Measurements from ENCODE around the gene NECAB2. TPM values are rescaled to one million over a fixed set of nuclear protein-coding genes. Genes with fewer than 3 reads are reported as not detected.

NECAB2 gene
- total and polyA plus RNA-seq, 2 experiments from 2014 or later: 1.6 to 5.1 TPM

- ATAC-seq (no peak), DNase-seq (ENCODE audit: low spot score) (no peak)
- H3K36me3 Mint-ChIP-seq (ENCODE audit: low read depth): no peaks in the 10 kb centered on the region; the same call in 2 of the 3 replicates
- Histone ChIP-seq H3F3A (replicated peaks; ENCODE audit: low read depth) (no peaks in the 10 kb centered on the region), H3K36me3 (ENCODE audit: insufficient read depth) (no peaks in the 10 kb centered on the region), H3K4me3 (no peak overlapping the region), H3K27me3 (ENCODE audit: insufficient read depth) (peaks cover 13% of the 10 kb centered on the region), H3K9me2 (ENCODE audit: insufficient read depth) (no peaks in the 10 kb centered on the region), H3K4me2 (no peak overlapping the region), H4K20me1 (replicated peaks; ENCODE audit: insufficient read depth) (no peaks in the 10 kb centered on the region), H3K27ac (ENCODE audit: low read depth) (no peak overlapping the region), H3K79me2 (replicated peaks; ENCODE audit: insufficient read depth) (no peaks in the 10 kb centered on the region), H2AFZ (no peak overlapping the region), H3K4me1 (ENCODE audit: insufficient read depth) (no peaks in the 10 kb centered on the region; the same call in 1 of the 2 replicates)
- H3K27ac Mint-ChIP-seq: no peak overlapping the region
- H3K4me1 Mint-ChIP-seq: peaks cover 7% of the 10 kb centered on the region; the same call in 2 of the 3 replicates
- H3K4me3 Mint-ChIP-seq: no peak overlapping the region
- TF ChIP-seq ZNF331 (CRISPR knock-in tag; IDR thresholded peaks at IDR 0.05; ENCODE audit: low read depth) (no peak), POLR2AphosphoS5 (IDR thresholded peaks at IDR 0.05; ENCODE audit: low read depth) (no peak), NANOG (IDR thresholded peaks at IDR 0.05; ENCODE audit: borderline replicate concordance) (no peak), EZH2 (IDR thresholded peaks at IDR 0.05; ENCODE audit: low read depth, unreplicated experiment) (no peak), EZH2phosphoT487 (IDR thresholded peaks at IDR 0.05; ENCODE audit: unreplicated experiment) (no peak), CREB1 (CRISPR knock-in tag; IDR thresholded peaks at IDR 0.05; ENCODE audit: low read depth) (no peak), ZNF462 (CRISPR knock-in tag; IDR thresholded peaks at IDR 0.05) (no peak), JUNB (IDR thresholded peaks at IDR 0.05; ENCODE audit: unreplicated experiment) (no peak), REST (IDR thresholded peaks at IDR 0.05; ENCODE audit: unreplicated experiment) (no peak), ZNF114 (CRISPR knock-in tag; IDR thresholded peaks at IDR 0.05) (no peak), STAT1 (IDR thresholded peaks at IDR 0.05; ENCODE audit: unreplicated experiment) (no peak)
- TF ChIP-seq, protein P1, sequence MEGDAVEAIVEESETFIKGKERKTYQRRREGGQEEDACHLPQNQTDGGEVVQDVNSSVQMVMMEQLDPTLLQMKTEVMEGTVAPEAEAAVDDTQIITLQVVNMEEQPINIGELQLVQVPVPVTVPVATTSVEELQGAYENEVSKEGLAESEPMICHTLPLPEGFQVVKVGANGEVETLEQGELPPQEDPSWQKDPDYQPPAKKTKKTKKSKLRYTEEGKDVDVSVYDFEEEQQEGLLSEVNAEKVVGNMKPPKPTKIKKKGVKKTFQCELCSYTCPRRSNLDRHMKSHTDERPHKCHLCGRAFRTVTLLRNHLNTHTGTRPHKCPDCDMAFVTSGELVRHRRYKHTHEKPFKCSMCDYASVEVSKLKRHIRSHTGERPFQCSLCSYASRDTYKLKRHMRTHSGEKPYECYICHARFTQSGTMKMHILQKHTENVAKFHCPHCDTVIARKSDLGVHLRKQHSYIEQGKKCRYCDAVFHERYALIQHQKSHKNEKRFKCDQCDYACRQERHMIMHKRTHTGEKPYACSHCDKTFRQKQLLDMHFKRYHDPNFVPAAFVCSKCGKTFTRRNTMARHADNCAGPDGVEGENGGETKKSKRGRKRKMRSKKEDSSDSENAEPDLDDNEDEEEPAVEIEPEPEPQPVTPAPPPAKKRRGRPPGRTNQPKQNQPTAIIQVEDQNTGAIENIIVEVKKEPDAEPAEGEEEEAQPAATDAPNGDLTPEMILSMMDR (conservative IDR thresholded peaks at IDR 0.05; ENCODE audit: low read depth in 2 of 2): no peak; a peak in 1 of 4 replicates
- TF ChIP-seq, protein P2, sequence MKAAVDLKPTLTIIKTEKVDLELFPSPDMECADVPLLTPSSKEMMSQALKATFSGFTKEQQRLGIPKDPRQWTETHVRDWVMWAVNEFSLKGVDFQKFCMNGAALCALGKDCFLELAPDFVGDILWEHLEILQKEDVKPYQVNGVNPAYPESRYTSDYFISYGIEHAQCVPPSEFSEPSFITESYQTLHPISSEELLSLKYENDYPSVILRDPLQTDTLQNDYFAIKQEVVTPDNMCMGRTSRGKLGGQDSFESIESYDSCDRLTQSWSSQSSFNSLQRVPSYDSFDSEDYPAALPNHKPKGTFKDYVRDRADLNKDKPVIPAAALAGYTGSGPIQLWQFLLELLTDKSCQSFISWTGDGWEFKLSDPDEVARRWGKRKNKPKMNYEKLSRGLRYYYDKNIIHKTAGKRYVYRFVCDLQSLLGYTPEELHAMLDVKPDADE (IDR thresholded peaks at IDR 0.05): no peak
- H3K27me3 Mint-ChIP-seq (ENCODE audit: insufficient read depth, low read depth, poor library complexity): peaks cover 17% of the 10 kb centered on the region
- H3K9me3 Mint-ChIP-seq: peaks cover under 1% of the 10 kb centered on the region
Observed at GRCh38 chr16:83972256-83973008, 4.4 kb downstream of the NECAB2 start.

Data from GM23338 (cell line).